Liver (tissue), 9 donors: Measurements from ENCODE around the gene CDK11B. TPM values are rescaled to one million over a fixed set of nuclear protein-coding genes. Genes with fewer than 3 reads are reported as not detected.
"Not testable (repeated sequence)": the region's sequence is repeated elsewhere in the genome, so short reads cannot be mapped to it uniquely, and the experiment has no call there.

ENCODE experiments used
- DNase-seq: peaks from one replicate; pipeline ENCODE4 v3.0.0-alpha.2; 2017; ENCODE audit warnings: low spot score
- H3K27ac ChIP-seq, 2 donors: one replicate each; pipeline ENCODE4 v1.7.0; 2013; ENCODE audit warnings: inconsistent platforms in 2 of 2, low read length in 2 of 2, control low read depth in 1 of 2, low read depth in 1 of 2, mild to moderate bottlenecking in 1 of 2
- H3K27me3 ChIP-seq, 4 donors: one replicate each; pipeline versions ENCODE4 v1.6.1 to v1.7.0; 2013; ENCODE audit warnings: low read length in 3 of 4, inconsistent platforms in 1 of 4, mild to moderate bottlenecking in 1 of 4, moderate library complexity in 1 of 4; ENCODE audit not compliant: control insufficient read depth in 4 of 4, insufficient read depth in 4 of 4
- H3K36me3 ChIP-seq, 4 donors: one replicate each; pipeline versions ENCODE4 v1.6.1 to v1.7.0; 2013; ENCODE audit warnings: low read length in 3 of 4, mild to moderate bottlenecking in 3 of 4, low read depth in 1 of 4, moderate library complexity in 1 of 4; ENCODE audit not compliant: control insufficient read depth in 4 of 4, insufficient read depth in 3 of 4
- H3K4me1 ChIP-seq, 4 donors: one replicate each; pipeline versions ENCODE4 v1.6.1 to v1.7.0; 2013; ENCODE audit warnings: low read length in 3 of 4, mild to moderate bottlenecking in 3 of 4, moderate library complexity in 1 of 4; ENCODE audit not compliant: control insufficient read depth in 4 of 4, insufficient read depth in 4 of 4
- H3K4me3 ChIP-seq, 3 donors: one replicate each; pipeline versions ENCODE4 v1.6.1 to v1.7.0; 2013; ENCODE audit warnings: low read length in 3 of 3, control low read depth in 1 of 3, low read depth in 1 of 3, mild to moderate bottlenecking in 1 of 3
- H3K9ac ChIP-seq, 2 donors: one replicate each; pipeline ENCODE4 v1.7.0; 2013; ENCODE audit warnings: low read length in 2 of 2, mild to moderate bottlenecking in 2 of 2, moderate library complexity in 2 of 2, control low read depth in 1 of 2, low read depth in 1 of 2
- H3K9me3 ChIP-seq, 4 donors: one replicate each; pipeline versions ENCODE4 v1.6.1 to v1.7.0; 2013; ENCODE audit warnings: low read length in 3 of 4; ENCODE audit not compliant: control insufficient read depth in 4 of 4
- CTCF ChIP-seq: fragments of 150-350 bp; IDR thresholded peaks from 2 replicates; pipeline ENCODE4 v1.5.1; 2017; ENCODE audit warnings: improper control_type of control experiment, low read depth, low read length; ENCODE audit not compliant: missing input control
- EGR1 ChIP-seq, 2 donors: IDR thresholded peaks; 2 replicates each; pipeline ENCODE4 v1.6.1; 2016 to 2018; ENCODE audit warnings: antibody characterized with exemption in 2 of 2, low read depth in 2 of 2
- GABPA ChIP-seq, 2 donors: IDR thresholded peaks in 1 of 2; conservative IDR thresholded peaks in 1 of 2; 2 replicates each; pipeline ENCODE4 v1.6.1; 2016; ENCODE audit warnings: antibody characterized with exemption in 2 of 2, mild to moderate bottlenecking in 1 of 2, moderate library complexity in 1 of 2
- HNF4G ChIP-seq: IDR thresholded peaks from 2 replicates; pipeline ENCODE4 v1.6.1; 2016; ENCODE audit warnings: antibody characterized with exemption
- JUND ChIP-seq, 2 donors: IDR thresholded peaks; 2 replicates each; pipeline ENCODE4 v1.6.1; 2016; ENCODE audit warnings: antibody characterized with exemption in 2 of 2
- RXRA ChIP-seq, 2 donors: IDR thresholded peaks; 2 replicates each; pipeline ENCODE4 v1.6.1; 2017 to 2018; ENCODE audit warnings: antibody characterized with exemption in 2 of 2, mild to moderate bottlenecking in 1 of 2
- SP1 ChIP-seq: IDR thresholded peaks from 2 replicates; pipeline ENCODE4 v1.6.1; 2018; ENCODE audit warnings: antibody characterized with exemption, mild to moderate bottlenecking
- TAF1 ChIP-seq: conservative IDR thresholded peaks from 2 replicates; pipeline ENCODE4 v1.6.1; 2016; ENCODE audit warnings: antibody characterized with exemption, mild to moderate bottlenecking
- YY1 ChIP-seq: IDR thresholded peaks from 2 replicates; pipeline ENCODE4 v1.6.1; 2016; ENCODE audit warnings: antibody characterized with exemption, mild to moderate bottlenecking
- ZBTB33 ChIP-seq: IDR thresholded peaks from 2 replicates; pipeline ENCODE4 v1.6.1; 2016; ENCODE audit warnings: antibody characterized with exemption
- WGBS: extraction: QIAGEN DNeasy Blood & Tissue Kit; methylation state at CpG from one replicate; pipeline ENCODE4 v1.1.7; 2013; 5-methylcytosine and 5-hydroxymethylcytosine counted together
- polyA plus RNA-seq, 2 donors: library from polyadenylated mRNA; stranded (reverse) in 1 of 2; unstranded in 1 of 2; fragments of 200-250 nt in 1 of 2; fragments of >200 nt in 1 of 2; fragmentation: Nextera tagmentation in 1 of 2; extraction: Ambion mirVana in 1 of 2; gene quantifications; one replicate each; pipeline versions ENCODE4 v1.2.1 to v1.2.3, GENCODE V29; 2013 to 2015
- total RNA-seq, 2 donors: library from RNA; depleted of rRNA; stranded (reverse); fragments of >200 nt; gene quantifications; one replicate each; pipeline ENCODE4 v1.2.3, GENCODE V29; 2014
- TF ChIP-seq, protein P1 (sequence below): IDR thresholded peaks from 2 replicates; pipeline ENCODE4 v1.6.1; 2016; ENCODE audit warnings: antibody characterized with exemption, mild to moderate bottlenecking
- donor health status: healthy.
- donor health status: healthy.
- donor health status: healthy.
- donor health status: healthy.
- donor health status: healthy.

The CDK11B gene
- total and polyA plus RNA-seq, 4 donors: 5.1 to 12.2 (median 7.4) TPM

DNA sequence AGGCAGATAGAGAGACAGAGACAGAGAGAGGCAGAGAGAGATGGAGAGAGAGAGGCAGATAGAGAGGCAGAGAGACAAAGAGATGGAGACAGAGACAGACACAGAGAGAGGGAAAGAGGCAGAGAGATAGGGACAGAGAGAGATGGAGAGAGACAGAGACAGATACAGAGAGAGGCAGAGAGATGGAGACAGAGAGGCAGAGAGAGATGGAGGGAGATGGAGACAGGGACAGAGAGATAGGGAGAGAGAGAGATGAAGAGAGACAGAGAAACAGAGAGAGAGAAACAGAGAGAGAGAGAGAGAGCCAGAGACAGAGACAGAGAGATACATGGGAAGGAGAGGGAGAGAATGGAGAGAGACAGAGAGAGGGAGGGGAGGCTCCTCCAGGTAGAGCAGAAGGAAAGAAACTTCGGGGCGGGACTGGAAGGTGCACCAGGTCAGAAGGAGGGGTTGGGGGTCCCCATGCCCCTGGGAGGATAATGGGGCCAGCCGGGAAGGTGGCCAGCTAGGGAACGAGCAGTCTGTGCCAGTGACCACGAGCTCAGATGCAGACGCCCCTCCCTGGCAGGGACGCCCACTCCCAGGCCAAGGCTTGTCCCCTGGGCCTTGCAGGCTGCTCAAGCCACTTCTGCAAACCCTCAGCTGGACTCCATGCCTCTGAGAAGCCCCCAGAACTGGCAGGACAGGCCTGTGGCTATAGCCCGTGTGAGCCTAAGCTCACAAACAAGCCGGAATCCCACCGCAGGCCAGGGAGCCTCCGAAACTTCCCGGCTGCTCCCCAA, 62.1 kb downstream of the CDK11B start:
- 47% methylated on average over 12 of the region's 12 CpGs for WGBS
- no peak overlapping the region for H3K9ac ChIP-seq
- no peak for DNase-seq
- H3K27ac ChIP-seq: no peak overlapping the region
- peaks cover 0 to 11% (median 2%) of the 10 kb centered on the region in 4 donors for H3K27me3 ChIP-seq
- no peak overlapping the region for H3K4me3 ChIP-seq
- H3K9me3 ChIP-seq: no peaks in the 10 kb centered on the region
- TF ChIP-seq HNF4G: no peak
- TF ChIP-seq JUND (IDR thresholded peaks at IDR 0.05): no peak
- no peak for TF ChIP-seq EGR1 (IDR thresholded peaks at IDR 0.05; ENCODE audit: low read depth in 2 of 2)
- TF ChIP-seq GABPA (IDR thresholded peaks at IDR 0.05 in 1 of 2, conservative IDR thresholded peaks at IDR 0.05 in 1 of 2): no peak
- no peak for TF ChIP-seq YY1
- TF ChIP-seq TAF1: no peak
- TF ChIP-seq CTCF: no peak
- TF ChIP-seq ZBTB33: no peak
- TF ChIP-seq SP1: no peak
- TF ChIP-seq, protein P1, sequence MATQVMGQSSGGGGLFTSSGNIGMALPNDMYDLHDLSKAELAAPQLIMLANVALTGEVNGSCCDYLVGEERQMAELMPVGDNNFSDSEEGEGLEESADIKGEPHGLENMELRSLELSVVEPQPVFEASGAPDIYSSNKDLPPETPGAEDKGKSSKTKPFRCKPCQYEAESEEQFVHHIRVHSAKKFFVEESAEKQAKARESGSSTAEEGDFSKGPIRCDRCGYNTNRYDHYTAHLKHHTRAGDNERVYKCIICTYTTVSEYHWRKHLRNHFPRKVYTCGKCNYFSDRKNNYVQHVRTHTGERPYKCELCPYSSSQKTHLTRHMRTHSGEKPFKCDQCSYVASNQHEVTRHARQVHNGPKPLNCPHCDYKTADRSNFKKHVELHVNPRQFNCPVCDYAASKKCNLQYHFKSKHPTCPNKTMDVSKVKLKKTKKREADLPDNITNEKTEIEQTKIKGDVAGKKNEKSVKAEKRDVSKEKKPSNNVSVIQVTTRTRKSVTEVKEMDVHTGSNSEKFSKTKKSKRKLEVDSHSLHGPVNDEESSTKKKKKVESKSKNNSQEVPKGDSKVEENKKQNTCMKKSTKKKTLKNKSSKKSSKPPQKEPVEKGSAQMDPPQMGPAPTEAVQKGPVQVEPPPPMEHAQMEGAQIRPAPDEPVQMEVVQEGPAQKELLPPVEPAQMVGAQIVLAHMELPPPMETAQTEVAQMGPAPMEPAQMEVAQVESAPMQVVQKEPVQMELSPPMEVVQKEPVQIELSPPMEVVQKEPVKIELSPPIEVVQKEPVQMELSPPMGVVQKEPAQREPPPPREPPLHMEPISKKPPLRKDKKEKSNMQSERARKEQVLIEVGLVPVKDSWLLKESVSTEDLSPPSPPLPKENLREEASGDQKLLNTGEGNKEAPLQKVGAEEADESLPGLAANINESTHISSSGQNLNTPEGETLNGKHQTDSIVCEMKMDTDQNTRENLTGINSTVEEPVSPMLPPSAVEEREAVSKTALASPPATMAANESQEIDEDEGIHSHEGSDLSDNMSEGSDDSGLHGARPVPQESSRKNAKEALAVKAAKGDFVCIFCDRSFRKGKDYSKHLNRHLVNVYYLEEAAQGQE: no peak
- TF ChIP-seq RXRA (IDR thresholded peaks at IDR 0.05): no peak
- H3K36me3 ChIP-seq: no peaks in the 10 kb centered on the region
- peaks cover 2 to 22% (median 13%) of the 10 kb centered on the region in 4 donors for H3K4me1 ChIP-seq

GRCh38 chr1:1595341-1595740, 63.5 kb downstream of the CDK11B start:
- peaks cover 2 to 17% (median 8%) of the 10 kb centered on the region in 4 donors for H3K4me1 ChIP-seq
- not testable (repeated sequence) for H3K9me3 ChIP-seq
- WGBS: 75% methylated on average over 2 of the region's 2 CpGs

More at GRCh38 chr1:1595341-1595740, 63.5 kb downstream of the CDK11B start:
- H3K9ac ChIP-seq, H3K4me3 ChIP-seq, H3K36me3 ChIP-seq, DNase-seq, H3K27ac ChIP-seq, H3K27me3 ChIP-seq: not testable (repeated sequence)
